Endothelial cell of umbilical vein (primary cell): ENCODE data around the gene CCL21.

Experiments used
- CTCF ChIP-seq, 2 donors: IDR thresholded peaks; 1 replicate in 1 of 2; 2 replicates in 1 of 2; pipeline ENCODE4 v1.5.1; 2011; ENCODE audit warnings: low read length in 2 of 2, mild to moderate bottlenecking in 2 of 2, moderate library complexity in 2 of 2, control low read depth in 1 of 2, inconsistent platforms in 1 of 2, low read depth in 1 of 2; ENCODE audit not compliant: insufficient read depth in 1 of 2; ENCODE audit errors: extremely low read depth in 1 of 2
- EZH2 ChIP-seq: IDR thresholded peaks from 2 replicates; pipeline ENCODE4 v1.6.1; 2012; ENCODE audit warnings: borderline replicate concordance, low read depth, mild to moderate bottlenecking, moderate library complexity, low read length, inconsistent platforms; ENCODE audit not compliant: severe bottlenecking
- POLR2AphosphoS5 ChIP-seq: IDR thresholded peaks from 2 replicates; pipeline ENCODE4 v1.6.1; 2012; ENCODE audit warnings: low read depth, mild to moderate bottlenecking, control low read depth, low read length, moderate library complexity; ENCODE audit not compliant: insufficient read depth

- TF ChIP-seq EZH2 (no peak), CTCF (IDR thresholded peaks at IDR 0.05; ENCODE audit: extremely low read depth in 1 of 2, insufficient read depth in 1 of 2, low read depth in 1 of 2, low read length in 2 of 2) (no peak), POLR2AphosphoS5 (no peak)
These were observed 47.2 kb downstream of the CCL21 start, which contains the start of gene CCL27 for GRCh38 chr9:34662526-34663302.
